Effector CD4-positive, alpha-beta T cell (primary cell): ENCODE measurements around the gene MALL.
"Not testable (repeated sequence)": the region's sequence is repeated elsewhere in the genome, so short reads cannot be mapped to it uniquely, and the experiment has no call there.

Experiments
- DNase-seq: peaks from one replicate; pipeline ENCODE4 v3.0.0-alpha.2; 2020

MALL gene

DNA sequence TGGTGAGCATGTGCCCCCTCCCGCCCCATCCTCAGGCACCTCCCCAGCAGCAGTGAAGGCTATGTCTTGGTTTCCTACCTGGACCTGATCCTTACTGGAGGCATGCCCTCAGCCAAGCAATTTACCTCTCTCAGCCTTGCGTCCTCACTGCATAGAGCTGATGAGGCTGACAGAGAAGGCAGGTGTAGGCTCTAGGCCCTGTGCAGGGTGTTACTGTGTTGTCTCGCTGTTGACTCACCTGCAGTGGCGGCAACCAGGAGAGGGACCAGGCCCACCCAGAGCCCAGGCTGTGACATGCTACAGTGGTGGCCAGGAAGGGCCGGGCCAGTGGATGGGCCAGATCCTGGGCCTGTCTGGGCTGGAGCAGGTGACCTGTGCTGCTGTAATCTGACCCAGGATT, 65.9 kb downstream of the MALL start:
- DNase-seq, result not testable (repeated sequence)

DNA sequence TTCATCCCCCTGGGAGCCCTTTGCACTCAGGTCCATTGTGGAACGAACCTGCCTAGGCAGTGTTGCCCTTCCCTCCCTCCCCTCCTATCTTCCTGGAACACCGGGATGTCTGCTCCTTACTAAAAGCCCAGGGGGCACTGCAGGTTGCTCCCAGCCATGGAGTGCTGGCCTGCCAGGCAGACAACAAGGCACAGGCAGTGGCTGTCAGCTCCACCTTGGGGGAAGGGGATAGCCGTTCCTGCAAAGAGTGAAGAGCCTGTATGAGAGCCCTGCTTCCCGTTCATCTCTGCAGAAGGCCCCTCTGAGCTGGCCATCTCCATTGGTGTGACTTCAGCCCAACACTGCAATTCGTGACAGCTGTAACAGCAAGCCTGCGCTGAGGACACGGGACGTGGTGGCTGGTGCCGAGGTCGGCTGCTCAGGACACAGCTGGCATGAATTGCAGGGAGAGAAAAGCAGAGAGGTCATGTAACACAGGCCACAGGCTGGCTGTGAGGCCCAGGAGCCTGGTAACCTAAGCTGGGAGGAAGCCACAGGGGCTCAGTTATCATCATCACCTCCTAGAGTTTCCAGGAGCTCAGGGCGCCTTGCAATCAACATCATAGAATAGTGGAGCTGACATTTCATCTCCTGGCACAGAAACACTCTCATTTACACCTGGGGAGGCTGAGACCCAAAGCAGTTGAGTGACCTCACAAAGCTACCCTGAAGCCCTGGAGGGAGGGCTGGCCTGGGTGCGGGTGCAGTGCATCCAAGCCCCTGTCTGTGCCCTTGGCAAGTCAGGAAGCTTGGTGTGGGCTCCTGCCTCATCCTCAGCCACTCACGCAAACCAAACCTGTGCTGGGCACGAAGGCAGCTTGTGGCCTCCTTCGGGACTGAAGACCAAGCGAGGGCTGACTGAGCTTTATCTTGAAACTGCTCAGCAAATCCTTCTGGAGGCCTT, 67.1 kb downstream of the MALL start:
- not testable (repeated sequence) for DNase-seq

DNA sequence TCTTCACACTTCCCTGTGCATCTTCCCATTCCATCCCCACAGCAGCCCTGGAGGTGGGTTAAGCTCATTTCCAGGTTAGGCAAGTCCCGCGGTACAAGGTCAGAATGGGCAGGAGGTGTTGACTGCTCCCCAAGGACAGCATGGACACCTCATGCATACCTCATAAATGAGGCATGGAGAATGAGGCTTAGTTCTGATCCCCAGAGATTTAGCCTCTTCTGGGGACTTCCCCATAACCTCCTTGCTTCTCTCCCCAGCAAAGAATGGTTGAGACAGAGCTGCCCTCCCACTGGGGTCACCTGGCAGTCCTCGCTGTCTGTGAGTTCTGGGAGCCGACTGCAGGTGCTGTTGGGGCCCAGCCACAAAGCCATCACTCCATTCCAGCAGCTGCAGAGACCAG, 68.4 kb downstream of the MALL start:
- not testable (repeated sequence) for DNase-seq

DNA sequence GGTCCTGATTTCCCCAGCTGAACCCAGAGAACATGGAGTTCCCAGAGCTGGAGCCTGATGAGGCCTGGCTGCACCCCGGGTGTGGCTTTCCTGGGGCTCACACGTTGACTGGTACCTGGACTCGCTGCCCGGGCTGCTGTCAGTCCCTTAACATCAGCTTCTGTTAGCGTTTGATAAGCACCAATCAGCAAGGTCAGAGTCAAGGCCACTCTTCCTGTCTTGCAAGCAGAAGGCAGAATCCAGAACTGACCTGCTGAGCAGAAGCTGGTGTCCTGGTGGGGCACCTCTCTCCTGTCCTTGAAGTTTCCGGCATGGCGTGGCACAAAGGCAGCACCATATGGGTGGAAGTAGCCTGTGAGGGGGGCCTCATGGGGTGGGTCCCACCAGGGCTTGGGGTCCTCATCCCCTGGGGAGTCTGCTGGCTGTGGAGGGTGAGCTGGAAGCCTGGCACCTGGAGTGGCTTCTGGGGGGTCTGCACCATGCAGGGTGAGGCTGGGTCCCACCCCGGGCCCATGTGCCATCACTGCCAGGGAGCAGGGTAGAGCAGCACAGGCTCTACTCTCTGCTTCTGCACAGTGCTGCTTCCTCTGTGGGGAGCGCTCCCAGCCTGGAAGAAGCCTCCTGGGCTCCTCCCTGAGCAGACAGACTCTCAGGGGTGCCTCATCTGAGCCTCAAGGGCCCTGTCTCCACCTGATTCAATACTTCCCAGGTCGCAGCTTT, 73.5 kb downstream of the MALL start:
- DNase-seq, result not testable (repeated sequence)

DNA sequence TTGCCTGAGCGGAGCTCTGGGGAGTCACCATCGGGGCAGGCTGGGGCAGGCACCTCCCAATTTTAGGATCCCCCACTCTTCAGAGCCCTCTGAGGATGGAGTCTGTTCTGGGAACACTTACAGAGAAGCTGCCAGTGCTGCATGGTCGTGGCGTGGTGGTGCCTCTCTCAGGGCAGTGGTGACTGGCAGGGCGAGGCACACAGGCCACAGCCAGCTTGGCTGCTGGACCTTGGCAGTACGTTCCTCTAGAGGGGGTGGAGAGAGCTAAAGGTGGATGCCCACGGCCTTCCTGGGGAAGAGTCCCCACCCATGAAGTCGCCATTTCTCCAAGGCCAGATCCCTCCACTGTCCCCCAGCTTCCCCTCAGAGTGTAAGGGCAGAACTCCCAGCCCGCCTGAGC, 78.3 kb downstream of the MALL start:
- DNase-seq, result not testable (repeated sequence)

DNA sequence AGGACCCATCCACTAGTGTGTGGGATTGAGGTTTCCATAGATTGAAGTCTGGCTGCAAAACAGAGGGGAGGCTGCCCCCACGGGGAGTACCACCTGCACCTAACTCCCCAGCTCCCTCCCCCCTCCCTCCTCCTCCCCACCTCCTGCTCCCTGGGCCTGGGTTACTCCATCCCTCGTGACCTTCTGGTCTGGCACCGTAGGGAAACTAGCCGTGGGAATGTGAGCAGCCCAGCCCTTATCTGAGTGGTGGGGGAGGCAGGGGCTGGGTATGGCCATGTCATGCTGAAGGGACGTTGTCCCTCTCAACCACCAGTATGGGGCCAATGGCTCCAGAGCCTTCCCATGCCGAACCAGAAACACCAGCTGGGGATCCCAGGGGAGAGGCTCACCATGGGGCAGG, 80.2 kb downstream of the MALL start:
- not testable (repeated sequence) for DNase-seq

DNA sequence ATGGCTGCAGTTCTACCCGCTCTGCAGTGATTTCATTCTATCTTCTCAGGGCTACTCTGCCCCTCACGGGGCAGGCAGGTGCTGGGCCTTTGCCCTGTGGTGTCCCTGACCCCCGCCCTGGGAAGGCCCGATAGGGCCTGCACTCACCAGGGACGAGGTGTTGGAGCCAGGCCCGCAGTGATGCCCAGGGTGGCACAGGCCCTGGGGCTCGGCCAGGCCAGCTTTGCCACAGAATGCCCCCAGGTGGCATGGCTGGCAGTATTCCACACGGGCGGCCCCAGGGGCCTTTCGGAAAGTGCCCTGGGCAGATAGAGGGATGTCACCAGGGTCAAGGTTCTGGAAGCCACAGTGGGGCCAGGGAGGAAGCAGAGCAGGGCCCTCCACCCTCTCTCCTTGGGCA, 80.7 kb downstream of the MALL start:
- DNase-seq, result not testable (repeated sequence)
